Measurements from ENCODE around the gene NOBOX. TPM values are rescaled to one million over a fixed set of nuclear protein-coding genes. Genes with fewer than 3 reads are reported as not detected.
"Not testable (repeated sequence)": the region's sequence is repeated elsewhere in the genome, so short reads cannot be mapped to it uniquely, and the experiment has no call there.

NOBOX gene
- total RNA-seq, 1 experiment from 2014 or later, result not detected

- in situ Hi-C loops (cut with HindIII; ENCODE audit: low sequenced_read_pairs); DNase-seq (ENCODE audit: low spot score): not testable (repeated sequence)
Measured at GRCh38 chr7:144348625-144349024, 54.9 kb downstream of the NOBOX start.

Other genes with a start within 250 kb of the NOBOX start
- not detected in 2 replicates for gene CTAGE4, start 220.2 kb downstream of the NOBOX start, total RNA-seq (2014; rRNA removed; shearing (Covaris generic))
- gene ARHGEF35, start 207.9 kb downstream of the NOBOX start, total RNA-seq (2014; rRNA removed; shearing (Covaris generic)), result not detected in 2 replicates
- not detected in 2 replicates for gene OR2A42, start 164.1 kb downstream of the NOBOX start, total RNA-seq (2014; rRNA removed; shearing (Covaris generic))
- gene OR2A7, start 138.9 kb downstream of the NOBOX start, total RNA-seq (2014; rRNA removed; shearing (Covaris generic)), result not detected in 2 replicates
- not detected in 2 replicates for gene CTAGE8, start 134.4 kb downstream of the NOBOX start, total RNA-seq (2014; rRNA removed; shearing (Covaris generic))
- not detected in 2 replicates for gene OR2A1, start 91.3 kb downstream of the NOBOX start, total RNA-seq (2014; rRNA removed; shearing (Covaris generic))
- gene ARHGEF5, start 48.3 kb downstream of the NOBOX start, total RNA-seq (2014; rRNA removed; shearing (Covaris generic)), result not detected in 2 replicates

Data from G401 (cell line).